Activated CD8-positive, alpha-beta T cell treated with anti-CD3 and anti-CD28 coated beads for 36 hours (primary cell): ENCODE results near the gene KIRREL2. TPM values are rescaled to one million over a fixed set of nuclear protein-coding genes. Genes with fewer than 3 reads are reported as not detected.
"Not testable (repeated sequence)": the region's sequence is repeated elsewhere in the genome, so short reads cannot be mapped to it uniquely, and the experiment has no call there.

Experiments used
- ATAC-seq: fragments of 200-7000 bp; cut with Tn5 transposase; one replicate; pipeline ENCODE4 v1.10.0; 2021; ENCODE audit warnings: mild to moderate bottlenecking, moderate library complexity
- CTCF ChIA-PET: fragments of 350-600 bp; sonication (Branson Sonifier 250); formaldehyde crosslinking; loops from one replicate; lab custom pipeline; 2021; ENCODE audit warnings: antibody characterized with exemption; lab: Charles Lee
- POLR2A ChIA-PET: fragments of 350-600 bp; sonication (Branson Sonifier 250); formaldehyde crosslinking; loops from one replicate; lab custom pipeline; 2021; ENCODE audit warnings: antibody characterized with exemption; lab: Charles Lee
- DNase-seq: peaks from one replicate; pipeline ENCODE4 v3.0.0-alpha.2; 2020
- H3K27ac Mint-ChIP-seq: one replicate; pipeline ENCODE4 v1.8.0; 2021; ENCODE audit warnings: mild to moderate bottlenecking, mixed read lengths
- H3K27me3 Mint-ChIP-seq: one replicate; pipeline ENCODE4 v1.8.0; 2021; ENCODE audit warnings: mixed read lengths
- H3K36me3 Mint-ChIP-seq: one replicate; pipeline ENCODE4 v1.8.0; 2021; ENCODE audit warnings: low read depth, mixed read lengths
- H3K4me1 Mint-ChIP-seq: one replicate; pipeline ENCODE4 v1.8.0; 2021; ENCODE audit warnings: low read depth, mixed read lengths
- H3K4me3 Mint-ChIP-seq: one replicate; pipeline ENCODE4 v1.8.0; 2021; ENCODE audit warnings: mild to moderate bottlenecking, moderate library complexity, mixed read lengths
- H3K9me3 Mint-ChIP-seq: one replicate; pipeline ENCODE4 v1.8.0; 2021; ENCODE audit warnings: mixed read lengths
- CTCF ChIP-seq: fragments of 200-600 bp; IDR thresholded peaks from one replicate; pipeline ENCODE4 v1.8.0; 2022; ENCODE audit warnings: antibody characterized with exemption, mild to moderate bottlenecking
- intact Hi-C: fragments of 100-400 bp; cut with micrococcal nuclease; formaldehyde crosslinking; loops from one replicate; pipeline ENCODE4 v1.10.0; 2022
- total RNA-seq, 2 experiments: library from RNA; stranded (reverse); gene quantifications; one replicate each; pipeline ENCODE4 v1.2.3, GENCODE V29; 2021

The KIRREL2 gene
- total RNA-seq, 2 experiments from 2014 or later, result 1.4 TPM

GRCh38 chr19:35889370-35890112, 32.8 kb downstream of the KIRREL2 start:
- H3K4me1 Mint-ChIP-seq, result peaks cover 14% of the 10 kb centered on the region
- H3K36me3 Mint-ChIP-seq, result peaks cover 70% of the 10 kb centered on the region
- ChIA-PET CTCF (interaction anchor here (1.0 kb wide), 1 partner anchor 42 kb away, joined by 3 read pairs; no protein-coding TSS in a partner anchor), POLR2A (interaction anchor here (1.0 kb wide), 1 partner anchor 27 kb away, joined by 3 read pairs; no protein-coding TSS in a partner anchor)
- H3K27me3 Mint-ChIP-seq, result no peaks in the 10 kb centered on the region
- ATAC-seq, result no peak
- intact Hi-C loops, result no loop called here
- H3K9me3 Mint-ChIP-seq, result no peaks in the 10 kb centered on the region
- no peak for TF ChIP-seq CTCF
- H3K4me3 Mint-ChIP-seq, result no peak overlapping the region
- no peak overlapping the region for H3K27ac Mint-ChIP-seq
- no peak for DNase-seq

GRCh38 chr19:35890113-35890650, 33.5 kb downstream of the KIRREL2 start:
- intact Hi-C loops, result no loop called here
- Mint-ChIP-seq H3K27me3 (no peaks in the 10 kb centered on the region), H3K9me3 (no peaks in the 10 kb centered on the region), H3K4me3 (no peak overlapping the region), H3K4me1 (peaks cover 16% of the 10 kb centered on the region), H3K27ac (no peak overlapping the region), H3K36me3 (peaks cover 74% of the 10 kb centered on the region)
- ChIA-PET CTCF (no interaction called here), POLR2A (interaction anchor here (1.0 kb wide), 1 partner anchor 26 kb away, joined by 3 read pairs; no protein-coding TSS in a partner anchor)
- DNase-seq (no peak), ATAC-seq (no peak)
- TF ChIP-seq CTCF, result no peak

GRCh38 chr19:35891819-35892218, 35.1 kb downstream of the KIRREL2 start:
- DNase-seq, H3K9me3 Mint-ChIP-seq, CTCF ChIA-PET, H3K27me3 Mint-ChIP-seq, H3K4me3 Mint-ChIP-seq, intact Hi-C loops, H3K27ac Mint-ChIP-seq, ATAC-seq: not testable (repeated sequence)
- Mint-ChIP-seq H3K36me3 (peaks cover 82% of the 10 kb centered on the region), H3K4me1 (peaks cover 22% of the 10 kb centered on the region)
- POLR2A ChIA-PET, result interaction anchor here (0.9 kb wide), 1 partner anchor 12 kb away, joined by 3 read pairs; no protein-coding TSS in a partner anchor

- no peak for TF ChIP-seq CTCF
- H3K4me1 Mint-ChIP-seq, result peaks cover 28% of the 10 kb centered on the region
- no peak for DNase-seq
- POLR2A ChIA-PET, result interaction anchor here (0.7 to 1.6 kb wide), 2 partner anchors 9 to 11 kb away, joined by 3 to 4 read pairs; no protein-coding TSS in a partner anchor
- no peak overlapping the region for H3K27ac Mint-ChIP-seq
- no peak overlapping the region for H3K4me3 Mint-ChIP-seq
- intact Hi-C loops, result no loop called here
- H3K36me3 Mint-ChIP-seq, result peaks cover 83% of the 10 kb centered on the region
- CTCF ChIA-PET, result interaction anchor here (0.7 to 1.0 kb wide), 3 partner anchors 9 to 37 kb away, joined by 3 to 7 read pairs (median 4); no protein-coding TSS in a partner anchor
- H3K9me3 Mint-ChIP-seq, result no peaks in the 10 kb centered on the region
- no peak for ATAC-seq
- H3K27me3 Mint-ChIP-seq, result no peaks in the 10 kb centered on the region
Measured at GRCh38 chr19:35894342-35894741, 37.6 kb downstream of the KIRREL2 start.

- ATAC-seq (no peak), DNase-seq (no peak)
- Mint-ChIP-seq H3K36me3 (peaks cover 69% of the 10 kb centered on the region), H3K4me3 (peak overlapping the region; percentile 86), H3K4me1 (peaks cover 27% of the 10 kb centered on the region), H3K9me3 (no peaks in the 10 kb centered on the region), H3K27ac (peak overlapping the region; percentile 54), H3K27me3 (no peaks in the 10 kb centered on the region)
- CTCF ChIA-PET, result no interaction called here
- intact Hi-C loops, result no loop called here
- POLR2A ChIA-PET, result interaction anchor here (3.1 kb wide), 1 partner anchor 11 kb away, joined by 24 read pairs; no protein-coding TSS in a partner anchor
- no peak for TF ChIP-seq CTCF
Measured at GRCh38 chr19:35895911-35896642, 39.4 kb downstream of the KIRREL2 start.
